ENCODE measurements around the gene KCNB1. TPM values are rescaled to one million over a fixed set of nuclear protein-coding genes. Genes with fewer than 3 reads are reported as not detected.
A peak's percentile ranks its signal among the peaks of the same experiment; 100 is the strongest.

KCNB1 gene
- total RNA-seq, 1 donor from 2014 or later = not detected

DNA sequence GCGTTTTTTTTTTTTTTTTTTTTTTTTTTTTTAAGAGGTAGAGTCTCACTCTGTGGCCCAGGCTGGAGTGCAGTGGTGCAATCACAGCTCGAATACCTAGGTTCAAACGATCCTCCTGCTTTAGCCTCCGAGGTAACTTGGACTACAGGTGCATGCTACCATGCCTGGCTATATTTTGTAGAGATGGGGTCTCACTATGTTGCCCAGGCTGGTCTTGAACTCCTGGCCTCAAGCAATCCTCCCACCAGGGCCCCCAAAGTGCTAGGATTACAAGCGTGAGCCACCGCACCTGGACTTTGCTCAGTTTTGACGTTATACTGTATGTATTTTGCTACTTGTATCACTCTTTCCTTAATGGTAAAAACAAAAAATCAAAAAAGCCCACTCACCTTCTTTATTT lies 103.1 kb downstream of the KCNB1 start:
- no peak for TF ChIP-seq CTCF (IDR thresholded peaks at IDR 0.05; ENCODE audit: insufficient read depth, low read length, severe bottlenecking)
- H3K4me3 ChIP-seq (ENCODE audit: low read depth, low read length) = no peak overlapping the region
- H3K36me3 ChIP-seq (ENCODE audit: control insufficient read depth, insufficient read depth, low read length) = no peaks in the 10 kb centered on the region
- no peaks in the 10 kb centered on the region for H3K27me3 ChIP-seq (ENCODE audit: control insufficient read depth, insufficient read depth, low read length)
- DNase-seq (ENCODE audit: low read depth) (no peak), FAIRE-seq (no peak)

- no peak overlapping the region for H3K4me3 ChIP-seq (ENCODE audit: low read depth, low read length)
- peaks cover 1% of the 10 kb centered on the region for H3K27me3 ChIP-seq (ENCODE audit: control insufficient read depth, insufficient read depth, low read length)
- TF ChIP-seq CTCF (IDR thresholded peaks at IDR 0.05; ENCODE audit: insufficient read depth, low read length, severe bottlenecking) = no peak
- DNase-seq (ENCODE audit: low read depth) = no peak
- FAIRE-seq = peak; percentile 18
- no peaks in the 10 kb centered on the region for H3K36me3 ChIP-seq (ENCODE audit: control insufficient read depth, insufficient read depth, low read length)
Measured at GRCh38 chr20:49377326-49377725, 105.1 kb downstream of the KCNB1 start.

DNA sequence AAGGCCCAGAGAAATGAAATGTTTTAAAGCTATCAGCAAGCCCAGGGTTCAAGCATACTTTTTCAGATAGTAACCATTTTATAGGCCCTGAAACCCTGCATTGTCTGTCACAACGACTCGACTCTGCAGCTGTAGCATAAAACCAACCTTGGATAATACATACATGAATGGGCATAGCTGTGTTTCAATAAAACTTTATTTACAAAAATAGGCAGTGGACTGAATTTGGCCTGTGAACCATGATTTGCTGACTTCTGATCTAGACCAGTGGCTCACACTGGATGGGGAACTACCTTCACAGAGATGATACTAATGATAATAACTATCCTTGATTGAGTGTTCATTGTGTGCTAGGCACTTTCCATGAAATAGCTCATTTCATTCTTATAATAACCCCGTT lies 107.3 kb downstream of the KCNB1 start:
- Histone ChIP-seq H3K27me3 (ENCODE audit: control insufficient read depth, insufficient read depth, low read length) (peaks cover 3% of the 10 kb centered on the region), H3K4me3 (ENCODE audit: low read depth, low read length) (no peak overlapping the region), H3K36me3 (ENCODE audit: control insufficient read depth, insufficient read depth, low read length) (no peaks in the 10 kb centered on the region)
- no peak for TF ChIP-seq CTCF (IDR thresholded peaks at IDR 0.05; ENCODE audit: insufficient read depth, low read length, severe bottlenecking)
- DNase-seq (ENCODE audit: low read depth) = no peak
- FAIRE-seq = no peak

GRCh38 chr20:49372095-49372734 lies 110.3 kb downstream of the KCNB1 start:
- FAIRE-seq = no peak
- peak; percentile 52 for DNase-seq (ENCODE audit: low read depth)
- no peak overlapping the region for H3K4me3 ChIP-seq (ENCODE audit: low read depth, low read length)
- no peaks in the 10 kb centered on the region for H3K36me3 ChIP-seq (ENCODE audit: control insufficient read depth, insufficient read depth, low read length)
- no peak for TF ChIP-seq CTCF (IDR thresholded peaks at IDR 0.05; ENCODE audit: insufficient read depth, low read length, severe bottlenecking)
- H3K27me3 ChIP-seq (ENCODE audit: control insufficient read depth, insufficient read depth, low read length) = peaks cover 3% of the 10 kb centered on the region

DNA sequence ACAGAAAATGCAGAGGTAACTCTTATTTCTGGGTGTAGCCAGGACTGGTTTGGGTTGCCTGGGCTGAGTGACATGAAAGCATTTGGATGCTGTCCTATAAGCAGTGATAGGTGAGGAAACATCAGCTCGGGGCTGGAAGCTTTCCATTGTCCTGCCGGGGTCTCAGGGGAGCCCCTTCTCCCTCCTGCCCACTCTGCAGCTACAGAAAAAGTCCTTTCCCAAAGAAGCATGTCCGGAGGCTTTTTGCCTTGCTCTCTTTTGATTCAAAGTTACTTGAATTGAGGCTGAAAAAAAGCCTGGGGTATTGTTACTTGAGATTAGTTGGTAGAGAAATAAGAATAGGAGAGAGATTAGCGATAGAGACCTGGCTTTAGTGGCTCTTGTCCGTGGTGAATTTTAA lies 113.9 kb downstream of the KCNB1 start:
- no peak for TF ChIP-seq CTCF (IDR thresholded peaks at IDR 0.05; ENCODE audit: insufficient read depth, low read length, severe bottlenecking)
- DNase-seq (ENCODE audit: low read depth) (no peak), FAIRE-seq (no peak)
- H3K4me3 ChIP-seq (ENCODE audit: low read depth, low read length) = no peak overlapping the region
- H3K36me3 ChIP-seq (ENCODE audit: control insufficient read depth, insufficient read depth, low read length) = no peaks in the 10 kb centered on the region
- H3K27me3 ChIP-seq (ENCODE audit: control insufficient read depth, insufficient read depth, low read length) = peaks cover 4% of the 10 kb centered on the region

- peaks cover 3% of the 10 kb centered on the region for H3K27me3 ChIP-seq (ENCODE audit: control insufficient read depth, insufficient read depth, low read length)
- DNase-seq (ENCODE audit: low read depth) (no peak), FAIRE-seq (no peak)
- no peak for TF ChIP-seq CTCF (IDR thresholded peaks at IDR 0.05; ENCODE audit: insufficient read depth, low read length, severe bottlenecking)
- no peaks in the 10 kb centered on the region for H3K36me3 ChIP-seq (ENCODE audit: control insufficient read depth, insufficient read depth, low read length)
- H3K4me3 ChIP-seq (ENCODE audit: low read depth, low read length) = no peak overlapping the region
Measured at GRCh38 chr20:49367113-49367512, 115.4 kb downstream of the KCNB1 start.

Data from bronchial epithelial cell (primary cell).